ENCODE data around the gene RIPK4.

GRCh38 chr21:41798326-41798725 lies 31.5 kb upstream of the RIPK4 start:
- TF ChIP-seq CTCF (IDR thresholded peaks at IDR 0.05; ENCODE audit: poor library complexity, severe bottlenecking) (no peak), POLR2AphosphoS5 (IDR thresholded peaks at IDR 0.05) (no peak), REST (IDR thresholded peaks at IDR 0.05; ENCODE audit: borderline replicate concordance) (no peak), EZH2 (IDR thresholded peaks at IDR 0.05; ENCODE audit: borderline replicate concordance, insufficient read depth, low read length, poor library complexity, severe bottlenecking) (no peak), RAD21 (conservative IDR thresholded peaks at IDR 0.05) (no peak), EP300 (conservative IDR thresholded peaks at IDR 0.05; ENCODE audit: poor library complexity, severe bottlenecking) (no peak), SMC3 (conservative IDR thresholded peaks at IDR 0.05; ENCODE audit: poor library complexity) (no peak)
